Cortex of kidney (tissue), 1 donor: ENCODE data around the gene BIN1.

Source experiments
- DNase-seq: peaks from one replicate; lab custom pipeline; 2025; lab: John Stamatoyannopoulos, UW

The BIN1 gene

GRCh38 chr2:127075821-127076220 lies 31.1 kb downstream of the BIN1 start:
- no peak for DNase-seq

DNA sequence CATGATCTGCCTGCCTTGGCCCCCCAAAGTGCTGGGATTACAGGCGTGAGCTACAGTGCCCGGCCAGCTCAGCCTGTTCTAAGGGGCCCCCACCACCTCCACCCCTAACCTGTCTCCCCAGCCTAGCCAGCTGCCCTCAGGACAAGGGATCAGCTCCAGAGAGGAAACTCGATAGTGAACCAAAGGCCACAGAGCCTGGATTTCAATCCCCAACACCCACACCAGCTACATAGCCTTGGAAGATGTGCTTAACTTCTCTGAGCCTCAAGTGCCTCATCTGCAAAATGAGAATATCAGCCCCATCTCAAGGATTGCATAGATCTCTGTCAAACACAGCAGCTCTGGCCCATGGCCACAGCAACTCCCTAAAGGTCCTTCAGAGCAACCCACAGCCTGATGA lies 32.0 kb downstream of the BIN1 start:
- no peak for DNase-seq

DNA sequence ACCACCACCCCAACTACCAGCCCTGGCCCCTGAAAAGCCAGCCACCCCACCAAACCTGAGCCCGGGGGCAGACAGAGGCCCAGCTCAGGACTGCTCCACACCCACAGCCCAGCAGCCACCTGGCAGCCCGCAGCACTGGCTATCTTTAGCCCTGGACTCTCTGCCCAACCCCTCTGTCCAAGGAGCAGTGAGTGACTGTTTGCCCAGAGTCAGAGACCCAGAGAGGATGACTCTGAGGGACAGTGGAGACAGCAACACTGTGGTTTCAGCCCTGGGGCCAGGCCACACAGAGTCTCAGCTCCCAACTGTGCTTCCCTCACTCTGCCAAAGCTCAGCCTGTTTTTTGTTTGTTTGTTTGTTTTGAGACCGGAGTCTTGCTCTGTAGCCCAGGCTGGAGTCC lies 32.6 kb downstream of the BIN1 start:
- no peak for DNase-seq

- no peak for DNase-seq
Observed at GRCh38 chr2:127072970-127073369, 34.0 kb downstream of the BIN1 start.

DNA sequence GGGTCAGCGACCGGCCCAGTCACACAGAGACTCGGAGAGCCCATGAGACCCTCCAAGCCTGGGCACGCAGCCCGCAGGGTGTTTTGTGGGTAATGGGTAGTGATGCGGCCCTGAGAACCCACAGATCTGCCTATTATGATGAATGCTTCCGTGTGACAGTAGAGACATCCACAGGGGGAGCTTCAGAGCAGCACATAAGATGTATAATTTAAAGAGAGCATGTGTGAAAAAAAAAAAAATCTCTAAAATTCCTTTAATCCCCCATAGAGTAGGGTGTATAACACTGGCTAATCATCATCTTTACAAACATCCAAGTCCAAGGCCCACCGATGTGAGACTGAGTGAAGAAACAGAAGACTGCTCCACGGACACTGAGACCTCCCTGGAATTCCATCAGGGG lies 34.6 kb downstream of the BIN1 start:
- DNase-seq = no peak

GRCh38 chr2:127071901-127072328 lies 35.0 kb downstream of the BIN1 start:
- no peak for DNase-seq

GRCh38 chr2:127070221-127070620 lies 36.7 kb downstream of the BIN1 start:
- no peak for DNase-seq

- no peak for DNase-seq
Observed at GRCh38 chr2:127069536-127069935, 37.4 kb downstream of the BIN1 start.

DNA sequence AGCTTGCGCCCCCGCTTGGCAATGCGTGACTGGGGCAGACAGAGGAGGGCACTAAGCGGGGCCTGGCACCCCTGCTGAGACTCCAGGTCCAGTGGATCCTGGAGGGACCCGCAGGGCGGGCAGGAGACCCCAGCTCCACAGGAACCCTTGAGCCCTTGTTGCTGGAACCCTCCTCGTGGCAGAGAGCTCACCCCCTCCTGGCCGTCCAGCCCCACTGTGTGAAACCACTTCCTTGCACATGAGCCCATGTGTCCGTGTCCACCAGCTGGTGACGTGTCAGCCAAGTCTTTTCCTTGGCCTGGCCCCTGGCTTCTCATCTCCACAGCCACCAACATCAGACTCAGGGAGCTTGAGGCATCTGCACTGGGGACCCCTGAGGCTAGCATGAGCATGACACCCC lies 38.0 kb downstream of the BIN1 start:
- no peak for DNase-seq

GRCh38 chr2:127068351-127068741 lies 38.6 kb downstream of the BIN1 start:
- no peak for DNase-seq

- no peak for DNase-seq
Observed at GRCh38 chr2:127067620-127068350, 39.2 kb downstream of the BIN1 start.

- no peak for DNase-seq
Observed at GRCh38 chr2:127066942-127067341, 40.0 kb downstream of the BIN1 start.

DNA sequence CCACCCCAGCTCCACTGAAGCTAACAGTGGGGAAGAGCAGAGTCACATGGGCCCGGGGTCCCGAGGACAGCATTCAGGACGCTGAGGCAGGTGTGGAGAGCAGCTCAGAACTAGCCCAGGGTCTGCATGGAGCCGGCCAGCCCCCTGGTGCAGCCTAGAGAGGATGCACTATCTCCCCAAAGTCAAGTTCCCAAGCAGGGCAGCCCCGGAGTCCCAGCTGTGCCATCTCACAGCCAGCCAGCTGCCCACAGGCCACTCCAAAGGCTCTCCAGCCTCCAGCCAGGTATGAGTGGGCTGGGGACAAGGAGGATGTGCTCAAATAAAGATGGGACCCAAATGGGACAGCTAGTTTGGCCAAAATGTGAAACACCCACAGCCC lies 41.0 kb downstream of the BIN1 start:
- no peak for DNase-seq

DNA sequence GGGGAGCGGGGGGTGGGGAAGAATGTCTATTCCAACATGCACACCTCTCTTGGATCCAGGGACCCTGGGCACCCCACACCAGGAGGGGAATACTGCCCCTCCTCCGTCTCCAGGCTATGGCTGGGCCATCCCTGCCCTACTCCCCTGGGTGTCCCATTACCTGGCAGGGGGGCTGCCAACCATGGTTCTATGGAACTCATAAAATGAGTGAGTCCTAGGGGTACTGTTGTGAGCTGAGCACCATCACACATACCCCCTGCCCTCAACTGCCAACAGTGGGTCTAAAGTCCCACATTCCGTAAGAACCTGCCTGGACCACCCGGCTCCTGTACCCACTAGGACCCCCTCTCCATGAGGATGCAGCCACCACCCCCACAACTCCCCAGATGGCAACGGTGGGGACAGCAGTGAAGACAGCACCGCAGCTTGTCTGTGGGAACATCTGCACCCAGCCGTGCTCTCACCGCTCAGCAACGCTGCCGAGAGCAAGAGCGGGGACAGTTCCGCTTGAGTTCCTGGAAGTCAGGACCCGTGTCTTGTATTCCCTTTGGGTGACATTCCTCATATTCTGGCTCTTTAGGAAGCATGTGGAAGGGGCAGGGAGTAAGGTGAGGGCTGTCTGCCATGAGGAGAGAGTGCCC lies 41.5 kb downstream of the BIN1 start:
- no peak for DNase-seq

GRCh38 chr2:127064642-127065250 lies 42.2 kb downstream of the BIN1 start:
- no peak for DNase-seq

DNA sequence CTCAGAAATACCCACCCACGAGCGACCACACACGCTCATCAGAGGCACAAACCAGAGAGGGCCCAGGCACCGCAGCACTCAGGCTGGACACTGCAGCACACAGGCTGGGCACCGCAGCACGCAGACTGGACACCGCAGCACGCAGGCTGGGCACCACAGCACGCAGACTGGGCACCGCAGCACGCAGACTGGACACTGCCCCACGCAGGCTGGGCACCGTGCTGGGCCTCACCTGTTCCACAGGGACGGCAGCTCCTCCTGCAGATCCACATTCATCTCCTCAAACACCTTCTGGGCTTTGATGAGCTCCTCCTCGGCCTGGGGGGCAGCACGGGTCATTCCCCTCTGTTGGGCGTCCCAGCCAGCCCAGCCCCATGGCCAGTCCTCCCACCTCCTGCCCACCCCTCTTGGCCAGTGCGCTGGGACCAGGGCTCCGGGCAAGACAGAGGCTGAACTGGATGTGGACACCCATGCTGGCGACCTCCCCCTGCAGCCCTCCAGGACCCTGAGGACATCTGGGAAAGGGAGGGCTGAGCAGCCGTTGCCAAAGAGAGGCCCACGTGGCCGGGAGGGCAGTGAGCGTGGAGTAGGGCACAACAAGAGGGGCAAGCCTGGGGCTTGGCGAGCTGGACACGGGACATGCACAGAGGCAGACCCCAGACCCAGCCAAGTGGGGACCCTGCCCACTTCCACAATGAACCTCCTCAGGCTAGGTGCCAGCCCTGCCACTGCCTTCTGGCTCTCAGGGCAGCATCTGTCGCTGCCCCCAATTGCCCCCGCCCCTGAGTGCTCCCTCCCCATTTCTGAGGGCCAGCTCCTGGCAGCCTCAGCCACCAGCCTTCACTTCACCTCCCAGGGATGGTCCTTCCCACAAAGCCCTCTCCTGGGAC lies 43.0 kb downstream of the BIN1 start:
- no peak for DNase-seq

DNA sequence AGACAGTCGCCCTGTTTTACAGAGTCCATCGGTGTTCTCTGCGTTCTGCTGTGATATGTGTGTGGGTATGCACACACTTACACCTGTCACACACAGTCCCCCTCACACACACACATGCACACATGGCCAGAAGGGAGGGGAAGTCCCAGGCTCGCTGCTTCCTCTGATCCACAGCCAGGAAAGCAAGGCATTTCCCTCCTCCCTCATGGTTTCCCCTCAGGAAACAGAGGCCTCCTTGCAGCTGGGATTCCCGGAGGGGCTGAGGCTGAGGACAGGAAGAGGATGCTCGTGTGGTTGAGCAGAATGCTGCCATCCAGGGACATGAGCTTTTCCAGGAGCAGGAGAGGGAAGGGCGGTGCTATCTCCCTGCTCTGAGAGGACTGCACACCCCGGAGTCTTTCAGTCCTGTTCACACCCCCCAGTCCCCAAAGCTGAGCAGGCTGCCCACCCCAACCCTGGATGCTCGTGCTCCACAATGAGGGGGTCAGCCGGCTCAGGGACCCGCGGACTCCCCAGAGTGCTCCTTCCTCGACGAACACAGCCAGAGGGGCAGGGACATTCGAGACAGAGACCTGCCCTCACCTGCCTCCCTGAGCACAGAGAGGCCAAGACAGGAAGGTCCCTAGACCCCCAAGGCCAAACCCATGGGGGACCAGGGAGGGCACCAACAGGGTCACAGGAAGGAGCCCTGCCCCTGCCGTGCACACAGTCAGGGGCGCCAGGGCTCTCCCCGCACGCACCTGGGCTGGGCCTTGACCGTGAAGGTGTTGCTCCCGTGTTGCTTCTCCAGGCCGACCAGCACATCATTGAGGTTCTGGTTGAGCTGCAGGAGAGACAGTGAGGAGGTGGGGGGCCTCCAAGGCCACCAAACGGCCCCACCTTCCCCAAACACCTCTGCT lies 45.3 kb downstream of the BIN1 start:
- DNase-seq = no peak

- no peak for DNase-seq
Observed at GRCh38 chr2:127060264-127060945, 46.5 kb downstream of the BIN1 start.

DNA sequence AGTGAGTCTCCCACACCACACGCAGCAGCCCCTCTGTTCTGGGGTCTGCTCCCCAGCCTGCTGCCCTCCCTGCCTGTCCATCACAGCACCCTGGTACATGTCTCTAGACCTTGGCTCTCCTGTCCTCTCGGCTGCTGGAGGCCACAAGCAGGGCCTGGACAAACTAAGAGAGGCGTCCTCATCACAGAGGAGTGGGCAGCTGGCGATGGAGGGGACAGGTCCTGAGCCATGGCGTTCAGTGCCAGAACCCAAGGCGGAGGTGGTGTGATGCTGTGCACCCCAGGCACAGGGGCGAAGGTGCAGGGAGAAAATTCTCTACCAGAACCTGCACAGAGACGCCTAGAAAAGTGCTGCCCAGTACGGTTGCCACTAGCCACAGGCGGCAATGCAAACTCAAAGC lies 47.4 kb downstream of the BIN1 start:
- no peak for DNase-seq

GRCh38 chr2:127058954-127059252 lies 48.1 kb downstream of the BIN1 start:
- no peak for DNase-seq
